ENCODE data around the gene ATP6V1B1. TPM values are rescaled to one million over a fixed set of nuclear protein-coding genes. Genes with fewer than 3 reads are reported as not detected.

The ATP6V1B1 gene
- total and polyA plus RNA-seq, 2 of the 13 experiments (the other 11 are each of a cell fraction or from before 2014, with no cell fraction given) = 0.58 to 1.6 TPM

DNA sequence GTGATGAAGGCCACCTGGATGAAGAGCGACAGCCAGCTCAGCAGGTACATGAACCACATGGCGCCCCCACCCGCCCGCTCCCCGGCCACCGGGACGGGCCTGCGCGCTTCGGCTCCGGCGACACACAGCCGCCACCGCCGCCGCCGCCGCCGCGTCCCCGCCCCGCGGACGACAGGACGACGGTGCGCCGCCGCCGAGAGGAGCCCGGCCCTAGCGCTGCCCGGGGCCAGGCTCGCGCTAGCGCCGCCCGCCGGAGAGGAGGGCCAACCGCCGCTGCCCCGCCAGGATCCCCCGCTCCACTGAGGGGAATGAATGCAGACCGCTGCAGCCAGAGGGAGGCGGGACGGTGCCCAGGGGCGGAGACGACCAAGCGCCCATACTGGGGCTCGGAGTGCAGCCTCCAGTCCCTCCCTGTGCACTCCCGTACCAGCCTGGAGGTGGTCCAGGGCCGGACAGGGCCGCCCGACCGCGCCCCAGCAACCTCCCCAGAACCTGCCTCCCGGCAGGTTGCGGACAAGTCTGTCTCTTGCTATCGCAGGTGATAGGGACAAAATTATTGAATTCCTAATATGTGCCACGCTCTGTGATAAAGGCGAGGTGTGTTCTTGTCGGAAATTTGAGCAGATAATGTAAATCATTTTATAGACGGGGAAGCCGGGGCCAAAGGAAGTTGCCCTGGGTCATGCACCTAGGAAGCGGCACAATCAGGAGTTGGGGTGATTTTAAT lies 59.2 kb downstream of the ATP6V1B1 start, which contains the start of gene TEX261 (continued):
- TF ChIP-seq, protein P1, sequence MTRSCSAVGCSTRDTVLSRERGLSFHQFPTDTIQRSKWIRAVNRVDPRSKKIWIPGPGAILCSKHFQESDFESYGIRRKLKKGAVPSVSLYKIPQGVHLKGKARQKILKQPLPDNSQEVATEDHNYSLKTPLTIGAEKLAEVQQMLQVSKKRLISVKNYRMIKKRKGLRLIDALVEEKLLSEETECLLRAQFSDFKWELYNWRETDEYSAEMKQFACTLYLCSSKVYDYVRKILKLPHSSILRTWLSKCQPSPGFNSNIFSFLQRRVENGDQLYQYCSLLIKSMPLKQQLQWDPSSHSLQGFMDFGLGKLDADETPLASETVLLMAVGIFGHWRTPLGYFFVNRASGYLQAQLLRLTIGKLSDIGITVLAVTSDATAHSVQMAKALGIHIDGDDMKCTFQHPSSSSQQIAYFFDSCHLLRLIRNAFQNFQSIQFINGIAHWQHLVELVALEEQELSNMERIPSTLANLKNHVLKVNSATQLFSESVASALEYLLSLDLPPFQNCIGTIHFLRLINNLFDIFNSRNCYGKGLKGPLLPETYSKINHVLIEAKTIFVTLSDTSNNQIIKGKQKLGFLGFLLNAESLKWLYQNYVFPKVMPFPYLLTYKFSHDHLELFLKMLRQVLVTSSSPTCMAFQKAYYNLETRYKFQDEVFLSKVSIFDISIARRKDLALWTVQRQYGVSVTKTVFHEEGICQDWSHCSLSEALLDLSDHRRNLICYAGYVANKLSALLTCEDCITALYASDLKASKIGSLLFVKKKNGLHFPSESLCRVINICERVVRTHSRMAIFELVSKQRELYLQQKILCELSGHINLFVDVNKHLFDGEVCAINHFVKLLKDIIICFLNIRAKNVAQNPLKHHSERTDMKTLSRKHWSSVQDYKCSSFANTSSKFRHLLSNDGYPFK (CRISPR knock-in tag; IDR thresholded peaks at IDR 0.05; ENCODE audit: borderline replicate concordance) = peak; percentile 81
- TF ChIP-seq MED1 (CRISPR knock-in tag; IDR thresholded peaks at IDR 0.05) = peak; percentile 69
- peak; percentile 71; the same call in 1 of the 2 replicates for TF ChIP-seq RAD21 (CRISPR knock-in tag; IDR thresholded peaks at IDR 0.05)
- TF ChIP-seq, protein P2, sequence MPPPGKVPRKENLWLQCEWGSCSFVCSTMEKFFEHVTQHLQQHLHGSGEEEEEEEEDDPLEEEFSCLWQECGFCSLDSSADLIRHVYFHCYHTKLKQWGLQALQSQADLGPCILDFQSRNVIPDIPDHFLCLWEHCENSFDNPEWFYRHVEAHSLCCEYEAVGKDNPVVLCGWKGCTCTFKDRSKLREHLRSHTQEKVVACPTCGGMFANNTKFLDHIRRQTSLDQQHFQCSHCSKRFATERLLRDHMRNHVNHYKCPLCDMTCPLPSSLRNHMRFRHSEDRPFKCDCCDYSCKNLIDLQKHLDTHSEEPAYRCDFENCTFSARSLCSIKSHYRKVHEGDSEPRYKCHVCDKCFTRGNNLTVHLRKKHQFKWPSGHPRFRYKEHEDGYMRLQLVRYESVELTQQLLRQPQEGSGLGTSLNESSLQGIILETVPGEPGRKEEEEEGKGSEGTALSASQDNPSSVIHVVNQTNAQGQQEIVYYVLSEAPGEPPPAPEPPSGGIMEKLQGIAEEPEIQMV (CRISPR knock-in tag; IDR thresholded peaks at IDR 0.05; ENCODE audit: low read depth) = peak; percentile 96
- no peak for TF ChIP-seq SIN3B (IDR thresholded peaks at IDR 0.05; ENCODE audit: low read length)
- TF ChIP-seq PITX1 (CRISPR knock-in tag; IDR thresholded peaks at IDR 0.05) = no peak
- TF ChIP-seq CHD2 (IDR thresholded peaks at IDR 0.05; ENCODE audit: low read depth, low read length) = no peak
- TF ChIP-seq SOX5 (CRISPR knock-in tag; IDR thresholded peaks at IDR 0.05; ENCODE audit: borderline replicate concordance) = peak; percentile 26; the same call in 1 of the 2 replicates
- TF ChIP-seq, protein P3, sequence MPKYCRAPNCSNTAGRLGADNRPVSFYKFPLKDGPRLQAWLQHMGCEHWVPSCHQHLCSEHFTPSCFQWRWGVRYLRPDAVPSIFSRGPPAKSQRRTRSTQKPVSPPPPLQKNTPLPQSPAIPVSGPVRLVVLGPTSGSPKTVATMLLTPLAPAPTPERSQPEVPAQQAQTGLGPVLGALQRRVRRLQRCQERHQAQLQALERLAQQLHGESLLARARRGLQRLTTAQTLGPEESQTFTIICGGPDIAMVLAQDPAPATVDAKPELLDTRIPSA (CRISPR knock-in tag; IDR thresholded peaks at IDR 0.05; ENCODE audit: borderline replicate concordance) = peak; percentile 77; the same call in 1 of the 2 replicates
- peak; percentile 91 for TF ChIP-seq ZNF274 (CRISPR knock-in tag; IDR thresholded peaks at IDR 0.05)
- TF ChIP-seq NFE2L2 (IDR thresholded peaks at IDR 0.05; ENCODE audit: low read length) = no peak
- TF ChIP-seq, protein P4, sequence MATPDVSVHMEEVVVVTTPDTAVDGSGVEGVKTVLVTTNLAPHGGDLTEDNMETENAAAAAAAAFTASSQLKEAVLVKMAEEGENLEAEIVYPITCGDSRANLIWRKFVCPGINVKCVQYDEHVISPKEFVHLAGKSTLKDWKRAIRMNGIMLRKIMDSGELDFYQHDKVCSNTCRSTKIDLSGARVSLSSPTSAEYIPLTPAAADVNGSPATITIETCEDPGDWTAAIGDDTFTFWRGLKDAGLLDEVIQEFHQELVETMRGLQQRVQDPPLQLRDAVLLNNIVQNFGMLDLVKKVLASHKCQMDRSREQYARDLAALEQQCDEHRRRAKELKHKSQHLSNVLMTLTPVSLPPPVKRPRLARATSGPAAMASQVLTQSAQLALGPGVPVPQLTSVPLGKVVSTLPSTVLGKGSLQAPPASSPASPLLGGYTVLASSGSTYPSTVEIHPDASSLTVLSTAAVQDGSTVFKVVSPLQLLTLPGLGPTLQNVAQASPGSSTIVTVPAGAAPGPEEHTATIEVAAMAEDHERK (CRISPR knock-in tag; IDR thresholded peaks at IDR 0.05; ENCODE audit: low read depth) = peak; percentile 94
- TF ChIP-seq ZNF841 (CRISPR knock-in tag; IDR thresholded peaks at IDR 0.05; ENCODE audit: borderline replicate concordance) = 0 out of 2 replicates have a peak, but pooled peaks have one; percentile 25
- TF ChIP-seq KLF11 (CRISPR knock-in tag; IDR thresholded peaks at IDR 0.05) = peak; percentile 39; the same call in 1 of the 2 replicates
- TF ChIP-seq HNRNPL (IDR thresholded peaks at IDR 0.05; ENCODE audit: low read depth, low read length) = peak; percentile 88
- TF ChIP-seq FOXC1 (CRISPR knock-in tag; IDR thresholded peaks at IDR 0.05; ENCODE audit: borderline replicate concordance) = peak; percentile 89
- no peak for TF ChIP-seq IKZF1 (IDR thresholded peaks at IDR 0.05)
- TF ChIP-seq, protein P5, sequence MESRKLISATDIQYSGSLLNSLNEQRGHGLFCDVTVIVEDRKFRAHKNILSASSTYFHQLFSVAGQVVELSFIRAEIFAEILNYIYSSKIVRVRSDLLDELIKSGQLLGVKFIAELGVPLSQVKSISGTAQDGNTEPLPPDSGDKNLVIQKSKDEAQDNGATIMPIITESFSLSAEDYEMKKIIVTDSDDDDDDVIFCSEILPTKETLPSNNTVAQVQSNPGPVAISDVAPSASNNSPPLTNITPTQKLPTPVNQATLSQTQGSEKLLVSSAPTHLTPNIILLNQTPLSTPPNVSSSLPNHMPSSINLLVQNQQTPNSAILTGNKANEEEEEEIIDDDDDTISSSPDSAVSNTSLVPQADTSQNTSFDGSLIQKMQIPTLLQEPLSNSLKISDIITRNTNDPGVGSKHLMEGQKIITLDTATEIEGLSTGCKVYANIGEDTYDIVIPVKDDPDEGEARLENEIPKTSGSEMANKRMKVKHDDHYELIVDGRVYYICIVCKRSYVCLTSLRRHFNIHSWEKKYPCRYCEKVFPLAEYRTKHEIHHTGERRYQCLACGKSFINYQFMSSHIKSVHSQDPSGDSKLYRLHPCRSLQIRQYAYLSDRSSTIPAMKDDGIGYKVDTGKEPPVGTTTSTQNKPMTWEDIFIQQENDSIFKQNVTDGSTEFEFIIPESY (CRISPR knock-in tag; IDR thresholded peaks at IDR 0.05) = peak; percentile 35; the same call in 1 of the 2 replicates
- no peak for TF ChIP-seq ZNF562 (CRISPR knock-in tag; IDR thresholded peaks at IDR 0.05; ENCODE audit: borderline replicate concordance)
- TF ChIP-seq ZMYM3 (CRISPR knock-in tag; IDR thresholded peaks at IDR 0.05) = 0 out of 2 replicates have a peak, but pooled peaks have one; percentile 26
- TF ChIP-seq ZNF12 (CRISPR knock-in tag; IDR thresholded peaks at IDR 0.05) = peak; percentile 22; the same call in 1 of the 2 replicates
- 0 out of 2 replicates have a peak, but pooled peaks have one; percentile 4 for TF ChIP-seq ZNF549 (CRISPR knock-in tag; IDR thresholded peaks at IDR 0.05)

Measured in HepG2 (cell line).